ENCODE results near the gene SHROOM2. TPM values are rescaled to one million over a fixed set of nuclear protein-coding genes. Genes with fewer than 3 reads are reported as not detected.
"Not testable (repeated sequence)": the region's sequence is repeated elsewhere in the genome, so short reads cannot be mapped to it uniquely, and the experiment has no call there.

The SHROOM2 gene
- polyA plus RNA-seq, 1 donor: 7.0 TPM

GRCh38 chrX:9757366-9757765, 28.9 kb upstream of the SHROOM2 start:
- H3K36me3 ChIP-seq (ENCODE audit: control insufficient read depth, insufficient read depth, low read length): no peaks in the 10 kb centered on the region
- no peaks in the 10 kb centered on the region for H3K9me3 ChIP-seq (ENCODE audit: control insufficient read depth, low read depth, low read length)
- no CpG with 5 or more reads among the region's 7 CpGs for WGBS (ENCODE audit: insufficient coverage, low lambda C conversion rate)
- no peak overlapping the region for H3K27ac ChIP-seq (ENCODE audit: low read length)
- DNase-seq: no peak
- H3K27me3 ChIP-seq (ENCODE audit: control insufficient read depth, insufficient read depth, low read length): no peaks in the 10 kb centered on the region
- H3K4me1 ChIP-seq (ENCODE audit: control insufficient read depth, insufficient read depth, low read length): no peaks in the 10 kb centered on the region
- H3K4me3 ChIP-seq (ENCODE audit: low read length): no peak overlapping the region

- WGBS (ENCODE audit: insufficient coverage, low lambda C conversion rate): no CpG with 5 or more reads among the region's 4 CpGs
- H3K36me3 ChIP-seq (ENCODE audit: control insufficient read depth, insufficient read depth, low read length): no peaks in the 10 kb centered on the region
These were observed 28.1 kb upstream of the SHROOM2 start for GRCh38 chrX:9758021-9758638.

GRCh38 chrX:9759337-9759736, 26.9 kb upstream of the SHROOM2 start:
- Histone ChIP-seq H3K4me1 (ENCODE audit: control insufficient read depth, insufficient read depth, low read length) (no peaks in the 10 kb centered on the region), H3K4me3 (ENCODE audit: low read length) (no peak overlapping the region), H3K36me3 (ENCODE audit: control insufficient read depth, insufficient read depth, low read length) (no peaks in the 10 kb centered on the region), H3K27ac (ENCODE audit: low read length) (no peak overlapping the region), H3K27me3 (ENCODE audit: control insufficient read depth, insufficient read depth, low read length) (no peaks in the 10 kb centered on the region), H3K9me3 (ENCODE audit: control insufficient read depth, low read depth, low read length) (no peaks in the 10 kb centered on the region)
- no peak for DNase-seq
- no CpG with 5 or more reads among the region's 8 CpGs for WGBS (ENCODE audit: insufficient coverage, low lambda C conversion rate)

More at GRCh38 chrX:9758021-9758638, 28.1 kb upstream of the SHROOM2 start:
- DNase-seq: no peak
- no peaks in the 10 kb centered on the region for H3K27me3 ChIP-seq (ENCODE audit: control insufficient read depth, insufficient read depth, low read length)
- no peaks in the 10 kb centered on the region for H3K4me1 ChIP-seq (ENCODE audit: control insufficient read depth, insufficient read depth, low read length)
- H3K4me3 ChIP-seq (ENCODE audit: low read length): no peak overlapping the region
- no peak overlapping the region for H3K27ac ChIP-seq (ENCODE audit: low read length)
- no peaks in the 10 kb centered on the region for H3K9me3 ChIP-seq (ENCODE audit: control insufficient read depth, low read depth, low read length)

GRCh38 chrX:9765072-9765736, 21.0 kb upstream of the SHROOM2 start:
- no peak overlapping the region for H3K27ac ChIP-seq (ENCODE audit: low read length)

GRCh38 chrX:9765737-9766097, 20.5 kb upstream of the SHROOM2 start, which contains the start of gene GPR143:
Gene GPR143, minus strand, starts transcription at chrX:9765847. Its CDS starts 30 bp downstream, at chrX:9765817.
- no CpG with 5 or more reads among the region's 26 CpGs for WGBS (ENCODE audit: insufficient coverage, low lambda C conversion rate)
- no peak within 1 kb of the TSS for H3K4me3 ChIP-seq (ENCODE audit: low read length)

More at GRCh38 chrX:9765072-9765736, 21.0 kb upstream of the SHROOM2 start:
- Histone ChIP-seq H3K27me3 (ENCODE audit: control insufficient read depth, insufficient read depth, low read length) (peaks cover 4% of the 10 kb centered on the region), H3K4me1 (ENCODE audit: control insufficient read depth, insufficient read depth, low read length) (no peaks in the 10 kb centered on the region), H3K9me3 (ENCODE audit: control insufficient read depth, low read depth, low read length) (no peaks in the 10 kb centered on the region), H3K36me3 (ENCODE audit: control insufficient read depth, insufficient read depth, low read length) (no peaks in the 10 kb centered on the region), H3K4me3 (ENCODE audit: low read length) (no peak overlapping the region)
- DNase-seq: peak in 1 of 2 donors; percentile 32
- no CpG with 5 or more reads among the region's 67 CpGs for WGBS (ENCODE audit: insufficient coverage, low lambda C conversion rate)

GRCh38 chrX:9767375-9767774, 18.9 kb upstream of the SHROOM2 start:
- no peaks in the 10 kb centered on the region for H3K9me3 ChIP-seq (ENCODE audit: control insufficient read depth, low read depth, low read length)
- H3K27ac ChIP-seq (ENCODE audit: low read length): no peak overlapping the region
- peak in 1 of 2 donors; percentile 38 for DNase-seq
- peaks cover 4% of the 10 kb centered on the region for H3K27me3 ChIP-seq (ENCODE audit: control insufficient read depth, insufficient read depth, low read length)
- no CpG with 5 or more reads among the region's 6 CpGs for WGBS (ENCODE audit: insufficient coverage, low lambda C conversion rate)
- no peak overlapping the region for H3K4me3 ChIP-seq (ENCODE audit: low read length)
- H3K4me1 ChIP-seq (ENCODE audit: control insufficient read depth, insufficient read depth, low read length): no peaks in the 10 kb centered on the region
- no peaks in the 10 kb centered on the region for H3K36me3 ChIP-seq (ENCODE audit: control insufficient read depth, insufficient read depth, low read length)

More at GRCh38 chrX:9765737-9766097, 20.5 kb upstream of the SHROOM2 start, which contains the start of gene GPR143:
- Histone ChIP-seq H3K4me1 (ENCODE audit: control insufficient read depth, insufficient read depth, low read length) (no peaks in the 10 kb centered on the region), H3K36me3 (ENCODE audit: control insufficient read depth, insufficient read depth, low read length) (no peaks in the 10 kb centered on the region), H3K9me3 (ENCODE audit: control insufficient read depth, low read depth, low read length) (no peaks in the 10 kb centered on the region), H3K27ac (ENCODE audit: low read length) (no peak within 1 kb of the TSS), H3K27me3 (ENCODE audit: control insufficient read depth, insufficient read depth, low read length) (peaks cover 4% of the 10 kb centered on the region)
- no peak for DNase-seq

GRCh38 chrX:9768321-9768839, 17.8 kb upstream of the SHROOM2 start:
- no CpG with 5 or more reads among the region's 5 CpGs for WGBS (ENCODE audit: insufficient coverage, low lambda C conversion rate)
- not testable (repeated sequence) for DNase-seq; H3K27me3 ChIP-seq (ENCODE audit: control insufficient read depth, insufficient read depth, low read length); H3K27ac ChIP-seq (ENCODE audit: low read length); H3K9me3 ChIP-seq (ENCODE audit: control insufficient read depth, low read depth, low read length); H3K36me3 ChIP-seq (ENCODE audit: control insufficient read depth, insufficient read depth, low read length); H3K4me3 ChIP-seq (ENCODE audit: low read length); H3K4me1 ChIP-seq (ENCODE audit: control insufficient read depth, insufficient read depth, low read length)

- no peak for DNase-seq
- no peaks in the 10 kb centered on the region for H3K27me3 ChIP-seq (ENCODE audit: control insufficient read depth, insufficient read depth, low read length)
- H3K4me3 ChIP-seq (ENCODE audit: low read length): no peak overlapping the region
- no peaks in the 10 kb centered on the region for H3K4me1 ChIP-seq (ENCODE audit: control insufficient read depth, insufficient read depth, low read length)
- WGBS (ENCODE audit: insufficient coverage, low lambda C conversion rate): no CpG with 5 or more reads among the region's 1 CpG
- H3K9me3 ChIP-seq (ENCODE audit: control insufficient read depth, low read depth, low read length): no peaks in the 10 kb centered on the region
- H3K27ac ChIP-seq (ENCODE audit: low read length): no peak overlapping the region
- no peaks in the 10 kb centered on the region for H3K36me3 ChIP-seq (ENCODE audit: control insufficient read depth, insufficient read depth, low read length)
These were observed 15.9 kb upstream of the SHROOM2 start for GRCh38 chrX:9770319-9770718.

GRCh38 chrX:9772943-9773342, 13.3 kb upstream of the SHROOM2 start:
- WGBS (ENCODE audit: insufficient coverage, low lambda C conversion rate): no CpG with 5 or more reads among the region's 6 CpGs
- no peak for DNase-seq

GRCh38 chrX:9775930-9776329, 10.3 kb upstream of the SHROOM2 start:
- Histone ChIP-seq H3K36me3 (ENCODE audit: control insufficient read depth, insufficient read depth, low read length) (no peaks in the 10 kb centered on the region), H3K4me1 (ENCODE audit: control insufficient read depth, insufficient read depth, low read length) (no peaks in the 10 kb centered on the region), H3K27me3 (ENCODE audit: control insufficient read depth, insufficient read depth, low read length) (no peaks in the 10 kb centered on the region), H3K9me3 (ENCODE audit: control insufficient read depth, low read depth, low read length) (no peaks in the 10 kb centered on the region), H3K4me3 (ENCODE audit: low read length) (no peak overlapping the region), H3K27ac (ENCODE audit: low read length) (no peak overlapping the region)
- no CpG with 5 or more reads among the region's 8 CpGs for WGBS (ENCODE audit: insufficient coverage, low lambda C conversion rate)
- no peak for DNase-seq

More at GRCh38 chrX:9772943-9773342, 13.3 kb upstream of the SHROOM2 start:
- H3K36me3 ChIP-seq (ENCODE audit: control insufficient read depth, insufficient read depth, low read length): no peaks in the 10 kb centered on the region
- no peaks in the 10 kb centered on the region for H3K4me1 ChIP-seq (ENCODE audit: control insufficient read depth, insufficient read depth, low read length)
- H3K4me3 ChIP-seq (ENCODE audit: low read length): no peak overlapping the region
- H3K9me3 ChIP-seq (ENCODE audit: control insufficient read depth, low read depth, low read length): no peaks in the 10 kb centered on the region
- H3K27ac ChIP-seq (ENCODE audit: low read length): no peak overlapping the region
- no peaks in the 10 kb centered on the region for H3K27me3 ChIP-seq (ENCODE audit: control insufficient read depth, insufficient read depth, low read length)
